SK-N-SH (cell line): ENCODE measurements around the gene FBXO21. TPM values are rescaled to one million over a fixed set of nuclear protein-coding genes. Genes with fewer than 3 reads are reported as not detected.

Source experiments
- CTCF ChIA-PET: fragments of 300-600, 350-600 bp; formaldehyde crosslinking; extraction: SDS; loops from one replicate; lab custom pipeline; 2021; lab: Yijun Ruan, JAX
- POLR2A ChIA-PET: fragments of 350-600 bp; sonication (Branson Sonifier 250); formaldehyde crosslinking; extraction: SDS; loops from one replicate; lab custom pipeline; 2020; ENCODE audit warnings: antibody characterized with exemption, inconsistent platforms; lab: Yijun Ruan, JAX
- DNase-seq: peaks from one replicate; pipeline ENCODE4 v3.0.0; 2012
- H2AFZ ChIP-seq: fragments of 200-600 bp; sonication (generic); 2 replicates; pipeline ENCODE4 v1.8.1; 2016; ENCODE audit warnings: antibody characterized with exemption, mild to moderate bottlenecking, low read depth
- H3F3A ChIP-seq: fragments of 200-600 bp; sonication (generic); replicated peaks from 2 replicates; pipeline ENCODE3; 2016; ENCODE audit warnings: antibody characterized with exemption, mild to moderate bottlenecking; ENCODE audit not compliant: insufficient read depth
- H3K27ac ChIP-seq, 2 experiments: fragments of 200-500 bp in 1 of 2; fragments of 200-600 bp in 1 of 2; sonication (Bioruptor generic) in 1 of 2; sonication (generic), shearing (Covaris generic) in 1 of 2; 2 replicates each; pipeline versions ENCODE4 v1.5.1 to v1.6.1; 2014 to 2016; ENCODE audit warnings: low read depth in 2 of 2, inconsistent platforms in 1 of 2, low read length in 1 of 2, mild to moderate bottlenecking in 1 of 2, mixed read lengths in 1 of 2
- H3K27me3 ChIP-seq: fragments of 200-600 bp; sonication (generic), shearing (Covaris generic); 2 replicates; pipeline ENCODE4 v1.6.1; 2016; ENCODE audit warnings: mixed run types; ENCODE audit not compliant: insufficient read depth
- H3K36me3 ChIP-seq, 2 experiments: fragments of 200-500 bp in 1 of 2; fragments of 200-600 bp in 1 of 2; sonication (Bioruptor generic) in 1 of 2; sonication (generic) in 1 of 2; replicated peaks in 1 of 2; 2 replicates each; pipeline versions ENCODE3 to v1.5.1; 2014 to 2016; ENCODE audit warnings: low read length in 1 of 2, mild to moderate bottlenecking in 1 of 2; ENCODE audit not compliant: insufficient read depth in 2 of 2, control insufficient read depth in 1 of 2
- H3K4me1 ChIP-seq, 2 experiments: fragments of 200-500 bp in 1 of 2; fragments of 200-600 bp in 1 of 2; sonication (Bioruptor generic) in 1 of 2; sonication (generic), shearing (Covaris generic) in 1 of 2; 2 replicates each; pipeline versions ENCODE4 v1.5.1 to v1.6.1; 2014 to 2016; ENCODE audit warnings: low read depth in 1 of 2, low read length in 1 of 2, mixed run types in 1 of 2; ENCODE audit not compliant: insufficient read depth in 2 of 2, control insufficient read depth in 1 of 2
- H3K4me2 ChIP-seq: fragments of 200-600 bp; sonication (generic), shearing (Covaris generic); 2 replicates; pipeline ENCODE4 v1.6.1; 2017; ENCODE audit warnings: mixed run types
- H3K4me3 ChIP-seq, 2 experiments: fragments of 200-500 bp in 1 of 2; fragments of 200-600 bp in 1 of 2; sonication (Bioruptor generic) in 1 of 2; sonication (generic), shearing (Covaris generic) in 1 of 2; 2 replicates each; pipeline versions ENCODE4 v1.5.1 to v1.8.1; 2014 to 2016; ENCODE audit warnings: low read depth in 2 of 2, inconsistent platforms in 1 of 2, low read length in 1 of 2, mild to moderate bottlenecking in 1 of 2, mixed read lengths in 1 of 2, moderate library complexity in 1 of 2
- H3K79me2 ChIP-seq: fragments of 200-600 bp; sonication (generic); 2 replicates; pipeline ENCODE4 v1.8.1; 2017; ENCODE audit warnings: mild to moderate bottlenecking; ENCODE audit not compliant: insufficient read depth
- H3K9ac ChIP-seq: fragments of 200-600 bp; sonication (generic); 2 replicates; pipeline ENCODE4 v1.6.1; 2017; ENCODE audit warnings: mixed run types
- H3K9me2 ChIP-seq: fragments of 200-600 bp; sonication (generic); 2 replicates; pipeline ENCODE4 v1.6.1; 2017; ENCODE audit warnings: mixed run types
- H3K9me3 ChIP-seq: fragments of 200-600 bp; sonication (generic); 2 replicates; pipeline ENCODE4 v1.6.1; 2017; ENCODE audit warnings: mixed run types, mild to moderate bottlenecking, moderate library complexity
- H4K20me1 ChIP-seq: fragments of 200-600 bp; sonication (generic); 2 replicates; pipeline ENCODE4 v1.6.1; 2017; ENCODE audit warnings: mild to moderate bottlenecking, mixed run types; ENCODE audit not compliant: insufficient read depth
- CHD2 ChIP-seq: fragments of 150-350 bp; IDR thresholded peaks from 2 replicates; pipeline ENCODE4 v1.6.1; 2018; ENCODE audit warnings: low read length; ENCODE audit not compliant: partially characterized antibody
- CTCF ChIP-seq: fragments of 200-600 bp; sonication (generic); IDR thresholded peaks from 2 replicates; pipeline ENCODE4 v1.6.1; 2017; ENCODE audit warnings: antibody characterized with exemption, mild to moderate bottlenecking, moderate library complexity
- ELF1 ChIP-seq: IDR thresholded peaks from 2 replicates; pipeline ENCODE4 v1.4.0; 2012
- EP300 ChIP-seq, 2 experiments: IDR thresholded peaks; 2 replicates each; pipeline versions ENCODE4 v1.4.0 to v1.6.1; 2012; ENCODE audit warnings: borderline replicate concordance in 1 of 2, low read depth in 1 of 2, low read length in 1 of 2
- FOSL2 ChIP-seq: IDR thresholded peaks from 2 replicates; pipeline ENCODE4 v1.4.0; 2012; ENCODE audit warnings: low read depth, mild to moderate bottlenecking, moderate library complexity, borderline replicate concordance
- FOXM1 ChIP-seq: IDR thresholded peaks from 2 replicates; pipeline ENCODE4 v1.4.0; 2012; ENCODE audit warnings: low read depth, mild to moderate bottlenecking
- GABPA ChIP-seq: IDR thresholded peaks from 2 replicates; pipeline ENCODE4 v1.4.0; 2012; ENCODE audit warnings: low read depth, mild to moderate bottlenecking
- NFIC ChIP-seq: IDR thresholded peaks from 2 replicates; pipeline ENCODE4 v1.4.0; 2012; ENCODE audit warnings: borderline replicate concordance
- POLR2AphosphoS5 ChIP-seq: IDR thresholded peaks from 2 replicates; pipeline ENCODE4 v1.6.1; 2012; ENCODE audit warnings: low read depth, low read length
- RAD21 ChIP-seq: IDR thresholded peaks from 2 replicates; pipeline ENCODE4 v1.6.1; 2012; ENCODE audit warnings: mild to moderate bottlenecking, low read length
- RCOR1 ChIP-seq: fragments of 150-350 bp; IDR thresholded peaks from 2 replicates; pipeline ENCODE4 v1.6.1; 2017; ENCODE audit warnings: antibody characterized with exemption, low read length
- REST ChIP-seq: IDR thresholded peaks from 2 replicates; pipeline ENCODE4 v1.6.1; 2012; ENCODE audit warnings: mild to moderate bottlenecking, low read depth, low read length, moderate library complexity
- RFX5 ChIP-seq: IDR thresholded peaks from 2 replicates; pipeline ENCODE4 v1.6.1; 2012; ENCODE audit warnings: mild to moderate bottlenecking, improper control_type of control experiment, low read length
- SIN3A ChIP-seq: IDR thresholded peaks from 2 replicates; pipeline ENCODE4 v1.6.1; 2012; ENCODE audit warnings: low read depth, mild to moderate bottlenecking, low read length, moderate library complexity, borderline replicate concordance
- SMC3 ChIP-seq: IDR thresholded peaks from 2 replicates; pipeline ENCODE4 v1.6.1; 2012; ENCODE audit warnings: low read depth, low read length, improper control_type of control experiment
- TAF1 ChIP-seq: IDR thresholded peaks from 2 replicates; pipeline ENCODE4 v1.6.1; 2012; ENCODE audit warnings: low read depth, mild to moderate bottlenecking, low read length, moderate library complexity, borderline replicate concordance
- USF1 ChIP-seq: IDR thresholded peaks from 2 replicates; pipeline ENCODE4 v1.4.0; 2012; ENCODE audit warnings: low read depth, borderline replicate concordance
- YY1 ChIP-seq: IDR thresholded peaks from 2 replicates; pipeline ENCODE4 v1.4.0; 2012; ENCODE audit warnings: low read depth, mild to moderate bottlenecking
- whole genome bisulfite sequencing: methylation state at CpG from one replicate; pipeline ENCODE4 v1.1.6; 2017; ENCODE audit warnings: low lambda C conversion rate; 5-methylcytosine and 5-hydroxymethylcytosine counted together
- polyA plus RNA-seq, 3 experiments: library from polyadenylated mRNA; depleted of rRNA; stranded (reverse); fragments of >200 nt; gene quantifications; 2 replicates each; pipeline ENCODE4 v1.2.3, GENCODE V29; 2012
- TF ChIP-seq, protein P1 (sequence below): IDR thresholded peaks from 2 replicates; pipeline ENCODE4 v1.4.0; 2012; ENCODE audit warnings: low read depth
- TF ChIP-seq, protein P2 (sequence below): IDR thresholded peaks from 2 replicates; pipeline ENCODE4; 2012

Gene FBXO21
- polyA plus RNA-seq, 1 of the 3 experiments (the other 2 are of a cell fraction), result 44.2 TPM

DNA sequence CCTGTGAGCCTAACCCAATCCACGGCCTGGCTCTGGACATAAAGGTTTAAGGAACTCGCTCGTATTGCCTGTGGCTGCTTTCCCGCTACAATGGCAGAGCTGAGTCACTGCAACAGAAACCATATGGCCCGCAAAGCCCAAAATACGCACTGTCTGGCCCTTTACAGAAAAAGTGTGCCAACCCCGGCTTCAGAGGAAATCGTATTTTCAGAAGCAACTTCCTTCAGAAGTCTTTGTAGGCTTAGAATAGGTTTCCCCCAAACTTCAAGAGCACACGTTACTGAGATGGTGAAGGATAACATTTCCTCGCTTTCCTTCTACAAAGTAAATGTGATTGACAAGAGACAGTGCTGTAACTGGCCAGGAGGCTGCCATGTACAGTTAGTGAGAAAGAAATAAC is 56.2 kb downstream of the FBXO21 start:
- Histone ChIP-seq H3K79me2 (no peaks in the 10 kb centered on the region), H3K4me1 (no peaks in the 10 kb centered on the region), H3K36me3 (no peaks in the 10 kb centered on the region), H2AFZ (no peak overlapping the region), H4K20me1 (no peaks in the 10 kb centered on the region), H3K9me2 (no peaks in the 10 kb centered on the region), H3K4me2 (no peak overlapping the region), H3K9ac (no peak overlapping the region), H3F3A (peaks cover under 1% of the 10 kb centered on the region), H3K9me3 (no peaks in the 10 kb centered on the region), H3K27ac (no peak overlapping the region), H3K4me3 (no peak overlapping the region), H3K27me3 (no peaks in the 10 kb centered on the region)
- no peak for DNase-seq
- TF ChIP-seq FOXM1, result no peak
- TF ChIP-seq FOSL2, result no peak
- TF ChIP-seq GABPA, result no peak
- TF ChIP-seq RCOR1, result no peak
- TF ChIP-seq CHD2, result no peak
- TF ChIP-seq POLR2AphosphoS5, result no peak
- no peak for TF ChIP-seq NFIC
- TF ChIP-seq USF1, result no peak
- no peak for TF ChIP-seq SMC3
- TF ChIP-seq EP300 (IDR thresholded peaks at IDR 0.05; ENCODE audit: borderline replicate concordance in 1 of 2, low read depth in 1 of 2, low read length in 1 of 2), result no peak
- 82% methylated on average over 10 of the region's 10 CpGs for WGBS
- POLR2A ChIA-PET, result no interaction called here
- CTCF ChIA-PET, result interaction anchor here (0.6 to 1.9 kb wide), 4 partner anchors 14 to 135 kb away, joined by 3 to 5 read pairs (median 4); no protein-coding TSS in a partner anchor

DNA sequence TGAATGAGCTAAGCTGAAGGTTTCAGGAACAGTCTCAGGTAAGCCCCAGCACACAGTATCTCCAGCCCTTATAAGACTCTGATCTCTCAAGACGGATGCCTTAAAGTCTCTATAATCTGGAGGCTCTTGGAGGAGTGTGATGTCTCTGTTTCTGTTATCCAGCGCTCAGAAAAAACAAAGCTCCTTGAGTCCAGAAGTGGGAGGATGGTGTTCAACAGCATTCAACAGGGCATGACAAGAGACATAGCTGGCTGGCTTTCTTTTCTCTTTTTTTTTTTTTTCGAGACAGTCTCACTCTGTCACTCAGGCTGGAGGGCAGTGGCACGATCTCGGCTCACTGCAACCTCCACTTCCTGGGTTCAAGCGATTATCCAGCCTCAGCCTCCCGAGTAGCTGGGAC is 59.5 kb downstream of the FBXO21 start:
- H3K9me2 ChIP-seq, result no peaks in the 10 kb centered on the region
- CTCF ChIA-PET, result interaction anchor here (0.6 to 1.5 kb wide), 5 partner anchors 9 to 719 kb away, joined by 3 to 7 read pairs (median 4); no protein-coding TSS in a partner anchor
- WGBS, result 73% methylated on average over 7 of the region's 7 CpGs
- no peaks in the 10 kb centered on the region for H4K20me1 ChIP-seq
- H3K27ac ChIP-seq, result no peak overlapping the region
- H3K36me3 ChIP-seq, result no peaks in the 10 kb centered on the region
- H3K79me2 ChIP-seq, result no peaks in the 10 kb centered on the region
- peaks cover 0 to 7% of the 10 kb centered on the region in 2 experiments; a peak in 2 of 4 replicates for H3K4me1 ChIP-seq
- H3K4me2 ChIP-seq, result no peak overlapping the region
- POLR2A ChIA-PET, result no interaction called here
- no peak overlapping the region for H3K4me3 ChIP-seq
- H3K9me3 ChIP-seq, result no peaks in the 10 kb centered on the region
- H3K9ac ChIP-seq, result no peak overlapping the region
- no peaks in the 10 kb centered on the region for H3K27me3 ChIP-seq
- peaks cover 33% of the 10 kb centered on the region for H3F3A ChIP-seq
- DNase-seq, result no peak
- H2AFZ ChIP-seq, result no peak overlapping the region
- TF ChIP-seq FOSL2 (no peak), NFIC (no peak), CTCF (no peak), YY1 (no peak), USF1 (no peak), ELF1 (no peak), REST (no peak), SIN3A (no peak), POLR2AphosphoS5 (no peak), RAD21 (no peak), RFX5 (no peak), TAF1 (no peak), GABPA (no peak)
- TF ChIP-seq, protein P1, sequence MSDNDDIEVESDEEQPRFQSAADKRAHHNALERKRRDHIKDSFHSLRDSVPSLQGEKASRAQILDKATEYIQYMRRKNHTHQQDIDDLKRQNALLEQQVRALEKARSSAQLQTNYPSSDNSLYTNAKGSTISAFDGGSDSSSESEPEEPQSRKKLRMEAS, result no peak
- TF ChIP-seq, protein P2, sequence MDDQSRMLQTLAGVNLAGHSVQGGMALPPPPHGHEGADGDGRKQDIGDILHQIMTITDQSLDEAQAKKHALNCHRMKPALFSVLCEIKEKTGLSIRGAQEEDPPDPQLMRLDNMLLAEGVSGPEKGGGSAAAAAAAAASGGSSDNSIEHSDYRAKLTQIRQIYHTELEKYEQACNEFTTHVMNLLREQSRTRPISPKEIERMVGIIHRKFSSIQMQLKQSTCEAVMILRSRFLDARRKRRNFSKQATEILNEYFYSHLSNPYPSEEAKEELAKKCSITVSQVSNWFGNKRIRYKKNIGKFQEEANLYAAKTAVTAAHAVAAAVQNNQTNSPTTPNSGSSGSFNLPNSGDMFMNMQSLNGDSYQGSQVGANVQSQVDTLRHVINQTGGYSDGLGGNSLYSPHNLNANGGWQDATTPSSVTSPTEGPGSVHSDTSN, result no peak
